CD4-positive, alpha-beta T cell treated with Interleukin-6 at 100 ng/mL for 8 hours (primary cell): Measurements from ENCODE around the gene MYO1D.
A peak's percentile ranks its signal among the peaks of the same experiment; 100 is the strongest.
"Not testable (repeated sequence)": the region's sequence is repeated elsewhere in the genome, so short reads cannot be mapped to it uniquely, and the experiment has no call there.

Experiments used
- DNase-seq: peaks from one replicate; pipeline ENCODE4 v3.0.0-alpha.2; 2020; ENCODE audit warnings: mixed read lengths, low spot score

The MYO1D gene

GRCh38 chr17:32673964-32674363 is 203.0 kb downstream of the MYO1D start:
- DNase-seq = no peak

GRCh38 chr17:32672711-32673110 is 204.2 kb downstream of the MYO1D start:
- DNase-seq = no peak

GRCh38 chr17:32671896-32672295 is 205.0 kb downstream of the MYO1D start:
- no peak for DNase-seq

GRCh38 chr17:32664936-32665583 is 211.9 kb downstream of the MYO1D start:
- DNase-seq = no peak

- DNase-seq = no peak
These were observed 216.4 kb downstream of the MYO1D start for GRCh38 chr17:32660496-32660985.

- peak; percentile 50 for DNase-seq
These were observed 217.5 kb downstream of the MYO1D start for GRCh38 chr17:32659419-32659842.

GRCh38 chr17:32658470-32659418 is 218.2 kb downstream of the MYO1D start:
- no peak for DNase-seq

GRCh38 chr17:32656886-32657285 is 220.0 kb downstream of the MYO1D start:
- DNase-seq = no peak

GRCh38 chr17:32654324-32654723 is 222.6 kb downstream of the MYO1D start:
- no peak for DNase-seq

GRCh38 chr17:32651084-32651483 is 225.8 kb downstream of the MYO1D start:
- no peak for DNase-seq

GRCh38 chr17:32648450-32648849 is 228.5 kb downstream of the MYO1D start:
- no peak for DNase-seq

- no peak for DNase-seq
These were observed 230.0 kb downstream of the MYO1D start for GRCh38 chr17:32646941-32647340.

GRCh38 chr17:32641514-32641913 is 235.4 kb downstream of the MYO1D start:
- not testable (repeated sequence) for DNase-seq

GRCh38 chr17:32636598-32637218 is 240.2 kb downstream of the MYO1D start:
- DNase-seq = no peak

GRCh38 chr17:32634167-32634566 is 242.8 kb downstream of the MYO1D start:
- DNase-seq = no peak

GRCh38 chr17:32631341-32632096 is 245.4 kb downstream of the MYO1D start:
- DNase-seq = no peak

- DNase-seq = no peak
These were observed 247.2 kb downstream of the MYO1D start for GRCh38 chr17:32629563-32630190.

GRCh38 chr17:32628271-32629044 is 248.5 kb downstream of the MYO1D start:
- DNase-seq = no peak

GRCh38 chr17:32627239-32627996 is 249.5 kb downstream of the MYO1D start:
- no peak for DNase-seq

GRCh38 chr17:32626379-32626791 is 250.5 kb downstream of the MYO1D start:
- no peak for DNase-seq
